Breast epithelium (tissue), 4 donors: ENCODE results near the gene UGT1A9. TPM values are rescaled to one million over a fixed set of nuclear protein-coding genes. Genes with fewer than 3 reads are reported as not detected.

Experiments
- DNase-seq, 2 donors: peaks; one replicate each; pipeline ENCODE4 v3.0.0-alpha.2; 2019; ENCODE audit warnings: low spot score in 2 of 2
- H3K27ac ChIP-seq, 2 donors: fragments of 200-600 bp; sonication (generic) in 1 of 2; one replicate each; pipeline ENCODE4 v1.5.1; 2016 to 2019; ENCODE audit warnings: mild to moderate bottlenecking in 1 of 2
- H3K27me3 ChIP-seq, 2 donors: fragments of 200-600 bp; sonication (generic) in 1 of 2; one replicate each; pipeline versions ENCODE4 v1.5.1 to v1.6.0; 2017 to 2019; ENCODE audit warnings: control low read depth in 1 of 2, mild to moderate bottlenecking in 1 of 2
- H3K36me3 ChIP-seq: fragments of 200-600 bp; one replicate; pipeline ENCODE4 v1.5.1; 2019
- H3K4me1 ChIP-seq, 2 donors: fragments of 200-600 bp; sonication (generic); one replicate each; pipeline ENCODE4 v1.5.1; 2016 to 2019; ENCODE audit warnings: control low read depth in 1 of 2
- H3K4me3 ChIP-seq, 3 donors: fragments of 200-600 bp; sonication (generic); 1 replicate in 2 of 3; 2 replicates in 1 of 3; pipeline ENCODE4 v1.5.1; 2016 to 2019; ENCODE audit warnings: mild to moderate bottlenecking in 3 of 3, moderate library complexity in 2 of 3
- H3K9me3 ChIP-seq, 2 donors: fragments of 200-600 bp; sonication (generic) in 1 of 2; one replicate each; pipeline ENCODE4 v1.5.1; 2016 to 2019; ENCODE audit warnings: control low read depth in 1 of 2
- CTCF ChIP-seq, 3 donors: fragments of 450-650 bp; IDR thresholded peaks; one replicate each; pipeline ENCODE4 v1.5.1; 2016 to 2017; ENCODE audit warnings: antibody characterized with exemption in 3 of 3, mild to moderate bottlenecking in 3 of 3, moderate library complexity in 3 of 3
- POLR2A ChIP-seq: fragments of 450-650 bp; IDR thresholded peaks from one replicate; pipeline ENCODE4 v1.6.1; 2016; ENCODE audit warnings: antibody characterized with exemption, mild to moderate bottlenecking, moderate library complexity
- POLR2AphosphoS5 ChIP-seq, 3 donors: sonication (generic); formaldehyde crosslinking; IDR thresholded peaks; one replicate each; pipeline ENCODE4 v1.6.1; 2017; ENCODE audit warnings: antibody characterized with exemption in 3 of 3
- intact Hi-C: fragments of 100-400 bp; cut with DNase I; formaldehyde crosslinking; loops from one replicate; pipeline ENCODE4 v1.15.1; 2023; ENCODE audit warnings: low total_unique reads
- total RNA-seq, 3 donors: library from RNA; depleted of rRNA; stranded (reverse); fragments of >200 nt; gene quantifications; one replicate each; pipeline ENCODE4 v1.1.0, GENCODE V29; 2016

UGT1A9 gene
- total RNA-seq, 3 donors from 2014 or later: not detected

GRCh38 chr2:233769260-233769659 lies 97.6 kb downstream of the UGT1A9 start:
- intact Hi-C loops: no loop called here
- Histone ChIP-seq H3K36me3 (no peaks in the 10 kb centered on the region), H3K4me3 (no peak overlapping the region), H3K4me1 (no peaks in the 10 kb centered on the region), H3K27me3 (no peaks in the 10 kb centered on the region), H3K27ac (no peak overlapping the region), H3K9me3 (no peaks in the 10 kb centered on the region)
- DNase-seq: no peak
- no peak for TF ChIP-seq CTCF (IDR thresholded peaks at IDR 0.05)
- no peak for TF ChIP-seq POLR2AphosphoS5 (IDR thresholded peaks at IDR 0.05)
- no peak for TF ChIP-seq POLR2A

- Histone ChIP-seq H3K36me3 (no peaks in the 10 kb centered on the region), H3K27ac (no peak overlapping the region), H3K27me3 (no peaks in the 10 kb centered on the region), H3K4me3 (no peak overlapping the region), H3K9me3 (peaks cover 0 to 6% of the 10 kb centered on the region in 2 donors), H3K4me1 (no peaks in the 10 kb centered on the region)
- intact Hi-C loops: no loop called here
- no peak for TF ChIP-seq POLR2AphosphoS5 (IDR thresholded peaks at IDR 0.05)
- TF ChIP-seq POLR2A: no peak
- no peak for TF ChIP-seq CTCF (IDR thresholded peaks at IDR 0.05)
- no peak for DNase-seq
Measured at GRCh38 chr2:233772153-233772552, 100.5 kb downstream of the UGT1A9 start.

- no peaks in the 10 kb centered on the region for H3K36me3 ChIP-seq
- H3K4me1 ChIP-seq: no peaks in the 10 kb centered on the region
- no peak for TF ChIP-seq CTCF (IDR thresholded peaks at IDR 0.05)
- TF ChIP-seq POLR2A: no peak
- TF ChIP-seq POLR2AphosphoS5 (IDR thresholded peaks at IDR 0.05): no peak
- H3K27ac ChIP-seq: no peak overlapping the region
- no peak overlapping the region for H3K4me3 ChIP-seq
- intact Hi-C loops: no loop called here
- DNase-seq: no peak
- H3K9me3 ChIP-seq: peaks cover 0 to 6% of the 10 kb centered on the region in 2 donors
- H3K27me3 ChIP-seq: no peaks in the 10 kb centered on the region
Measured at GRCh38 chr2:233772583-233772982, 100.9 kb downstream of the UGT1A9 start.

GRCh38 chr2:233773854-233774253 lies 102.2 kb downstream of the UGT1A9 start:
- Histone ChIP-seq H3K36me3 (no peaks in the 10 kb centered on the region), H3K4me1 (no peaks in the 10 kb centered on the region), H3K27ac (no peak overlapping the region), H3K4me3 (no peak overlapping the region), H3K27me3 (no peaks in the 10 kb centered on the region), H3K9me3 (peaks cover 0 to 6% of the 10 kb centered on the region in 2 donors)
- intact Hi-C loops: no loop called here
- TF ChIP-seq POLR2A (no peak), CTCF (IDR thresholded peaks at IDR 0.05) (no peak), POLR2AphosphoS5 (IDR thresholded peaks at IDR 0.05) (no peak)
- no peak for DNase-seq

GRCh38 chr2:233775414-233775813 lies 103.7 kb downstream of the UGT1A9 start:
- Histone ChIP-seq H3K4me3 (no peak overlapping the region), H3K9me3 (peaks cover 0 to 6% of the 10 kb centered on the region in 2 donors), H3K4me1 (no peaks in the 10 kb centered on the region), H3K27me3 (no peaks in the 10 kb centered on the region), H3K36me3 (no peaks in the 10 kb centered on the region), H3K27ac (no peak overlapping the region)
- intact Hi-C loops: no loop called here
- TF ChIP-seq POLR2A: no peak
- TF ChIP-seq POLR2AphosphoS5 (IDR thresholded peaks at IDR 0.05): no peak
- no peak for TF ChIP-seq CTCF (IDR thresholded peaks at IDR 0.05)
- DNase-seq: no peak
